C4-2B (cell line): Measurements from ENCODE around the gene RAG1.

Experiments
- H3K27ac ChIP-seq: fragments of 450-650 bp; 2 replicates; pipeline ENCODE4 v1.5.1; 2017
- ZFX ChIP-seq: fragments of 450-650 bp; IDR thresholded peaks from 2 replicates; pipeline ENCODE4 v1.6.1; 2017
- TF ChIP-seq, protein P1 (sequence below): fragments of 450-650 bp; conservative IDR thresholded peaks from 2 replicates; pipeline ENCODE4 v1.5.1; 2017; ENCODE audit warnings: mild to moderate bottlenecking

Gene RAG1

DNA sequence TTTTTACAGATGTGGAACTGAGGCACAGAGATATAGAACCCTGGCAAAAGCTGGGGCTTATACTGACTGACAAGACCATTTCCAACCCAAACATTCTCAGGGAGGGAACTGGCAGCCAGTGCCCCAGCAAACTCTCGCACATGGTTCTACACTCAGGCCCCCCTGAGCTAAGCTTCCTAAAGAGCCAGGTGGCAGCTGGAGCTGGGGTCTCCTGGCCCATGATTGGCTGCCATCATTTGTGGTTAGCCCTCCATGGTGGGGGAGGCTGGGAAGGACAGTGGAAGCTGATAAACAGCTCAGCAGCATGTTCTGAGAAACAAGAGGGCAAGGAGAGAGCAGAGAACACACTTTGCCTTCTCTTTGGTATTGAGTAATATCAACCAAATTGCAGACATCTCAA lies at the start of gene RAG1:
TSS of gene RAG1 (plus strand) at position 314 of the 400 bp plus-strand sequence. CDS start 5,298 bp downstream, outside the sequence.
- TF ChIP-seq ZFX, result no peak
- TF ChIP-seq, protein P1, sequence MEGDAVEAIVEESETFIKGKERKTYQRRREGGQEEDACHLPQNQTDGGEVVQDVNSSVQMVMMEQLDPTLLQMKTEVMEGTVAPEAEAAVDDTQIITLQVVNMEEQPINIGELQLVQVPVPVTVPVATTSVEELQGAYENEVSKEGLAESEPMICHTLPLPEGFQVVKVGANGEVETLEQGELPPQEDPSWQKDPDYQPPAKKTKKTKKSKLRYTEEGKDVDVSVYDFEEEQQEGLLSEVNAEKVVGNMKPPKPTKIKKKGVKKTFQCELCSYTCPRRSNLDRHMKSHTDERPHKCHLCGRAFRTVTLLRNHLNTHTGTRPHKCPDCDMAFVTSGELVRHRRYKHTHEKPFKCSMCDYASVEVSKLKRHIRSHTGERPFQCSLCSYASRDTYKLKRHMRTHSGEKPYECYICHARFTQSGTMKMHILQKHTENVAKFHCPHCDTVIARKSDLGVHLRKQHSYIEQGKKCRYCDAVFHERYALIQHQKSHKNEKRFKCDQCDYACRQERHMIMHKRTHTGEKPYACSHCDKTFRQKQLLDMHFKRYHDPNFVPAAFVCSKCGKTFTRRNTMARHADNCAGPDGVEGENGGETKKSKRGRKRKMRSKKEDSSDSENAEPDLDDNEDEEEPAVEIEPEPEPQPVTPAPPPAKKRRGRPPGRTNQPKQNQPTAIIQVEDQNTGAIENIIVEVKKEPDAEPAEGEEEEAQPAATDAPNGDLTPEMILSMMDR, result no peak
- H3K27ac ChIP-seq, result no peak within 1 kb of the TSS

DNA sequence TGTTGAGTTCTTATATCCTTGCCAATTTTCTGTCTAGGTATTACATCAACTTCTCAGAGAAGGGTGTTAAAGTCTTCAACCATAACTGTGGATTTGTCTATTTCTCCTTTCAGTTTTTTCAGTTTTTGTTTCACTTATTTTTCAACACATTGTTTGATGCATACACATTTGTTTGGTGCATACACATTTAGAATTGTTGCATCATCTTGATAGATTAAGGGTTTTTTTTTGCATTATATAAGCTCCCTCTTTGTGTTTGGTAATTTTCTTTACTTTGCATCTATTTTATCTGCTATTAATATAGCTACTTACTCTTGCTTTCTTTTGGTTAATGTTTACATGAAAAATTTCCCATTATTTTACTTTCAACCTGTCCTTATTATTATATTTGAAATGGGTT lies 37.0 kb upstream of the RAG1 start:
- TF ChIP-seq, protein P1, result no peak
- TF ChIP-seq ZFX, result no peak
- no peak overlapping the region for H3K27ac ChIP-seq

DNA sequence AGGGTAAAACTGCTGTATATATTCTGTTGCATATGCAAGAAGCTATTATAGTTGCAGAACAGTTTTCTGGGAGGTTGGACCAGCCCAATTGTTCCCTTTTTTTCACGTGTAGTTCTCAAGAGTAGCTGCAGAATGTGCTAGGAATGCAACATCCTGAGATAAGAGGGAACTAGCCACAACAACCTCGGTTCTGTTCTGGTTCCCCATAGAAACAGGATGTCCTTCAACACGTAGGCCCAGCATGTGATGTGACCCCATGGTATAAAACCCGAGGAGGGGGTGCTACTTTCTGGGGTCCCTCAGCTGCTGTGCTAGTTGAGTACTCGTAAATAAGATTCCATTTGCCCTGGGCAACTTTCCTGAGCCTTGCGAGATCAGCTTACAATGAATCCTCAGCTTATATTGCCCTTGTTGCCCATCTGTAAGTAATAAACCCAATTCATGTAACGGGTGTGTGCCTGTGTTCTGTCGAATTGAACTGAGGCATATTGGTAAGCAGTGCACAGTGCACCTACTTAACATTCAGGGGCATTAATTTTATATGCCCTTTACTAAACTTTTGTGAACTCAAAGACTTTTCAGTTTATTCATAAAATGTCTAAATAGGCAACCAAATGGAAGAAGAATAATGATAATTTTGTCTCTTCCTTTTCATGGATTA lies 34.7 kb upstream of the RAG1 start:
- TF ChIP-seq ZFX, result no peak
- TF ChIP-seq, protein P1, result no peak
- no peak overlapping the region for H3K27ac ChIP-seq

DNA sequence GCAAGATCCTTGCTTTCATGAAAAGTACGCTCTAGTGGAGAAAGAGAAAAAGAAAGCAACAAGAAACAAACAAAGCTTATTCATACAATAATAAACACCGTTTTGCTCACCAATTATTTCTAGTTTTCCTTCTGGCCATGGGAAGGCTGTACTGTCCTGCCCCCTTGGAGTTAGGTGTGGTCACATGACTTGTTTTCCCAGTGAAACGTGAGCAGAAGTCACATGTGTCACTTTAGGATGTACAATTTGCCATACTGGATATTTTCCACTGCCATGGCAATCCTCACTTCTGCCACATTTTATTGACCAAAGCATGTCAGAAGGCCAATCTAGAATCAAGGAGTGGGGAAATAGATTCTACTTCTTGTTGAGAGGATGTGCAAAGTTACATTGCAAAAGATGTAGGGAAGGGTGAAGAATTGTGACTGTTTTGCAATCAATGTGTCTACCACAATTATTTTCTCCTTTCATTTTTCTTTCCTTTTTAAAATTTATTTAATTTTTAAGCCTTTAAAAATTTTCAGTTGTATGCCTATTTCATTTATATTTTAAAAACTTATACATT lies 33.4 kb upstream of the RAG1 start:
- H3K27ac ChIP-seq, result no peak overlapping the region
- TF ChIP-seq, protein P1, result no peak
- no peak for TF ChIP-seq ZFX

DNA sequence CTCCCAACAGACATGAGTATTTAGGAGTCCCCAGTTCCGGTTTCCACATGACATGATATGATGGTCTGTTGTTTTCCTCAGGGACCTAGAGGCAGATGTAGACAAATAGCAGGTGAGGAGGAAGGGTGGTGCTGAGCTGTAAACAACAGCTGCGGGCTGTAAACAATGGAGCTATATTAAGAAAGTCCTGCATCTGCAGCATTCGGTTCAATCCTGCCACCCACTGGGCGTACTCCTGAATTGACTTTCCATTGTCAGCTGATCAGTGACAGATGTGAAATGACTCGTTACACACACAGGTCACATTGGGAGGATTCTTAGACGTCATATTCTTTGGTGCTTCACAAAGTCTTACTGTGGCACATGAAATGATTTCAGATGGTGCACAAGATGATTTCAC lies 26.8 kb upstream of the RAG1 start:
- H3K27ac ChIP-seq, result no peak overlapping the region
- TF ChIP-seq ZFX, result no peak
- TF ChIP-seq, protein P1, result peak; percentile 58

DNA sequence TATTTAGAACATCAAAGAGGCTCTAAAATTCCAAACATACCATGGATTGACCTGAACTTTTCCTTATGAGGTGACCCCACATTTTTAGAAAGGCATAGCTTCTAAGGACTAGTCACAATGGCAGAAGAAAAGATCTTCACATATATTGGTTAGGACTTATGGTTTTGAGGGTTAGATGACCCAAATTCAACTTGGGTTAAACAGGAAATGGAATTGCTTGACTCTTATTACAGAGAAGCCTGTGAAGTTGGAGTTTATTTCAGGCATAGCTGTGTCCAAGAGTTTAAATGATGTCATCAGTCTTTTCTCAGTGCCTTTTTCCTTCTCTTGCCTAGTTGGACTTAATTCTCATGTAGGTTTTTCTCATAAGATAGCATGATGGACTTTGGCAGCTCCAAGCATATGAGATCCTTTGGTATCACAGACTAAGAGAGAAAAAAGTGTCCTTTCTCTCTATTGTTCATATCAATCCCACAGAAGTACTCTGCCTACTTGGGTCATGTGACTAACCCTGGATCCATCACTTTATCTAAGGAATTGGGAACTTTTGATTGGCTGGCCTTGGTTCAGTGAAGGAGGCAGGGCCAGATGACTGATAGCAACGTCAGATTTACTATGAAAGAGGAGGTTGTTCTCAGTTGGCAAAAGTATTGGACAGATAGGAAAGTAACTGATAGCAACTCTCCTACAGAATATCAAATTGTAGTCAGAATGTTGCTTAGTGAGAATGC lies 17.3 kb upstream of the RAG1 start:
- no peak overlapping the region for H3K27ac ChIP-seq
- no peak for TF ChIP-seq ZFX
- TF ChIP-seq, protein P1, result no peak

DNA sequence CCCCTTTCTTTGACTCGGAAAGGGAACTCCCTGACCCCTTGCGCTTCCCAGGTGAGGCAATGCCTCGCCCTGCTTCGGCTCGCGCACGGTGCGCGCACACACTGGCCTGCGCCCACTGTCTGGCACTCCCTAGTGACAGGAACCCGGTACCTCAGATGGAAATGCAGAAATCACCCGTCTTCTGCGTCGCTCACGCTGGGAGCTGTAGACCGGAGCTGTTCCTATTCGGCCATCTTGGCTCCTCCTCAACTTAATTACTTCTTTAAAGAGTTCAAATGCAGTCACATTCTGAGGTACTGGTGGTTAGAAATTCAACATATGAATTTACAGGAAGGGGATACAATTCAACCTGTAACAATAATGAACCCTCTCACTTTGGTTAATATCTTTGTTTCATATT lies 10.4 kb upstream of the RAG1 start:
- TF ChIP-seq, protein P1, result peak; percentile 7; the same call in 1 of the 2 replicates
- 0 out of 2 replicates have a peak overlapping the region, but pooled peaks have one; percentile 25 for H3K27ac ChIP-seq
